Keratinocyte (primary cell): ENCODE results near the gene OTOF. TPM values are rescaled to one million over a fixed set of nuclear protein-coding genes. Genes with fewer than 3 reads are reported as not detected.

Experiments
- DNase-seq: peaks from one replicate; pipeline ENCODE4 v3.0.0-alpha.2; 2011; ENCODE audit warnings: low read depth, missing footprints, low spot score
- FAIRE-seq: peaks from 2 replicates; lab custom pipeline; 2011; peaks lifted over from hg19 to GRCh38; lab: Jason Lieb, UNC
- H2AFZ ChIP-seq: 2 replicates; pipeline ENCODE4 v1.6.0; 2012; ENCODE audit warnings: low read length, control low read depth, inconsistent platforms; ENCODE audit not compliant: control insufficient read depth
- H3K27ac ChIP-seq: 2 replicates; pipeline ENCODE4 v1.5.1; 2011; ENCODE audit warnings: low read length; ENCODE audit not compliant: control insufficient read depth, insufficient read depth
- H3K27me3 ChIP-seq: 3 replicates; pipeline ENCODE4 v1.6.0; 2011; ENCODE audit warnings: low read length; ENCODE audit not compliant: control insufficient read depth, insufficient read depth; ENCODE audit errors: extremely low read depth
- H3K36me3 ChIP-seq, 2 experiments: 2 replicates in 1 of 2; 3 replicates in 1 of 2; pipeline ENCODE4 v1.5.1; 2011; ENCODE audit warnings: low read length in 2 of 2, mild to moderate bottlenecking in 1 of 2; ENCODE audit not compliant: control insufficient read depth in 2 of 2, insufficient read depth in 2 of 2; ENCODE audit errors: extremely low read depth in 1 of 2
- H3K4me1 ChIP-seq: 3 replicates; pipeline ENCODE4 v1.5.1; 2011; ENCODE audit warnings: low read length; ENCODE audit not compliant: control insufficient read depth, insufficient read depth; ENCODE audit errors: extremely low read depth
- H3K4me2 ChIP-seq: 3 replicates; pipeline ENCODE4 v1.6.0; 2011; ENCODE audit warnings: low read depth, low read length; ENCODE audit not compliant: control insufficient read depth, insufficient read depth; ENCODE audit errors: extremely low read depth
- H3K4me3 ChIP-seq, 3 experiments: fragments of 200-600 bp in 1 of 3; sonication (generic) in 1 of 3; 2 replicates in 2 of 3; 3 replicates in 1 of 3; pipeline ENCODE4 v1.5.1; 2011 to 2016; ENCODE audit warnings: low read length in 3 of 3, mild to moderate bottlenecking in 3 of 3, control low read depth in 2 of 3, inconsistent platforms in 1 of 3, low read depth in 1 of 3, mixed read lengths in 1 of 3, mixed run types in 1 of 3, moderate library complexity in 1 of 3; ENCODE audit not compliant: control insufficient read depth in 2 of 3, insufficient read depth in 2 of 3; ENCODE audit errors: extremely low read depth in 1 of 3
- H3K79me2 ChIP-seq: 2 replicates; pipeline ENCODE4 v1.6.0; 2012; ENCODE audit warnings: low read length; ENCODE audit not compliant: control insufficient read depth, insufficient read depth
- H3K9ac ChIP-seq: 3 replicates; pipeline ENCODE4 v1.6.0; 2011; ENCODE audit warnings: low read length; ENCODE audit not compliant: control insufficient read depth, insufficient read depth; ENCODE audit errors: extremely low read depth
- H3K9me1 ChIP-seq: 3 replicates; pipeline ENCODE4 v1.6.0; 2011; ENCODE audit warnings: low read length; ENCODE audit not compliant: control insufficient read depth, insufficient read depth; ENCODE audit errors: extremely low read depth
- H3K9me3 ChIP-seq: 2 replicates; pipeline ENCODE4 v1.5.1; 2012; ENCODE audit warnings: low read depth, low read length; ENCODE audit not compliant: control insufficient read depth
- H4K20me1 ChIP-seq: 3 replicates; pipeline ENCODE4 v1.6.0; 2011; ENCODE audit warnings: low read length; ENCODE audit not compliant: control insufficient read depth, insufficient read depth; ENCODE audit errors: extremely low read depth
- CTCF ChIP-seq, 3 experiments: IDR thresholded peaks in 1 of 3; conservative IDR thresholded peaks in 1 of 3; optimal IDR thresholded peaks in 1 of 3; 2 replicates in 2 of 3; 3 replicates in 1 of 3; pipeline versions ENCODE3 to v1.5.1; 2011; ENCODE audit warnings: low read length in 3 of 3, mild to moderate bottlenecking in 3 of 3, moderate library complexity in 2 of 3, control low read depth in 1 of 3, inconsistent platforms in 1 of 3; ENCODE audit not compliant: insufficient read depth in 2 of 3; ENCODE audit errors: extremely low read depth in 1 of 3
- EZH2 ChIP-seq: IDR thresholded peaks from one replicate; pipeline ENCODE4 v1.6.1; 2012; ENCODE audit warnings: inconsistent platforms, mild to moderate bottlenecking, low read length, moderate library complexity
- dilution Hi-C: fragments of 300-500 bp; cut with MboI; formaldehyde crosslinking; loops from one replicate; pipeline ENCODE4 v1.7.0; 2020; ENCODE audit warnings: low sequenced_read_pairs; ENCODE audit not compliant: extremely low pct_ligation_motif_present
- polyA plus RNA-seq, 5 experiments: library from polyadenylated mRNA; depleted of rRNA in 3 of 5; stranded (reverse) in 3 of 5; stranded (forward) in 1 of 5; unstranded in 1 of 5; fragments of >200 nt; gene quantifications; 1 replicate in 1 of 5; 2 replicates in 3 of 5; 3 replicates in 1 of 5; pipeline versions ENCODE4 v1.2.1 to v1.2.3, GENCODE V29; 2011 to 2012; ENCODE audit warnings: missing spikeins in 2 of 5, low read depth in 1 of 5, low replicate concordance in 1 of 5

The OTOF gene
- polyA plus RNA-seq, 1 donor (not counting 4 experiments of a cell fraction or from before 2014, with no cell fraction given): not detected

GRCh38 chr2:26513261-26513660 lies 35.3 kb upstream of the OTOF start:
- dilution Hi-C loops: no loop called here

DNA sequence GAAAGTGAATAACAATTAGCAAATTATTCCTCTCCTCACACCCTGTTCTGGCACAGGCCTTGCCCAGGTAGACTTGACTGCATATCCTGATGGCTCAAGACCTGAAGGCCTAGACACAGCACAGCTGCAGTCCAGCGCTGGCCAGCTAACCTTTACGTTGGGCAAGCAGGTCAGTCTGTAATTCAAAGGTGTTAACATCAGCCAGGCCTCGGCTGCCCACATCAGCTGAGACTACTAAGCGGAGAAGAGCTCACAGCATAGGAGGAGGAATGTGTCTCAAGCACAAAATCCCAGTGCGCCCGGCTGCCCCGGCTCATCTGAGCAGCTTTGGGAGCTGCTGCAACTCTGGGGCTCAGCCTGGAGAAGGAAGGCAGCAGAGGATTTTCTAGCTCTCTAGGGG lies 33.5 kb upstream of the OTOF start:
- Histone ChIP-seq H3K27ac (no peak overlapping the region), H4K20me1 (no peaks in the 10 kb centered on the region), H3K9me1 (no peaks in the 10 kb centered on the region), H3K27me3 (peaks cover 8% of the 10 kb centered on the region), H3K4me1 (no peaks in the 10 kb centered on the region), H3K4me3 (no peak overlapping the region), H3K36me3 (no peaks in the 10 kb centered on the region), H3K4me2 (no peak overlapping the region), H3K9me3 (no peaks in the 10 kb centered on the region), H3K79me2 (no peaks in the 10 kb centered on the region), H2AFZ (no peak overlapping the region), H3K9ac (no peak overlapping the region)
- TF ChIP-seq EZH2 (no peak), CTCF (optimal IDR thresholded peaks at IDR 0.05 in 1 of 3, IDR thresholded peaks at IDR 0.05 in 1 of 3, conservative IDR thresholded peaks at IDR 0.05 in 1 of 3; ENCODE audit: extremely low read depth in 1 of 3, insufficient read depth in 2 of 3, low read length in 3 of 3) (no peak)
- FAIRE-seq (no peak), DNase-seq (no peak)
- dilution Hi-C loops: no loop called here

More at GRCh38 chr2:26513261-26513660, 35.3 kb upstream of the OTOF start:
- no peak overlapping the region for H3K27ac ChIP-seq
- H3K27me3 ChIP-seq: peaks cover 8% of the 10 kb centered on the region
- H3K79me2 ChIP-seq: no peaks in the 10 kb centered on the region
- no peak for TF ChIP-seq EZH2
- TF ChIP-seq CTCF (optimal IDR thresholded peaks at IDR 0.05 in 1 of 3, IDR thresholded peaks at IDR 0.05 in 1 of 3, conservative IDR thresholded peaks at IDR 0.05 in 1 of 3; ENCODE audit: extremely low read depth in 1 of 3, insufficient read depth in 2 of 3, low read length in 3 of 3): no peak
- H3K4me1 ChIP-seq: no peaks in the 10 kb centered on the region
- DNase-seq (no peak), FAIRE-seq (no peak)
- H3K9me1 ChIP-seq: no peaks in the 10 kb centered on the region
- no peaks in the 10 kb centered on the region for H3K36me3 ChIP-seq
- H3K9ac ChIP-seq: no peak overlapping the region
- H3K4me3 ChIP-seq: no peak overlapping the region
- H3K9me3 ChIP-seq: no peaks in the 10 kb centered on the region
- no peak overlapping the region for H2AFZ ChIP-seq
- H4K20me1 ChIP-seq: no peaks in the 10 kb centered on the region
- no peak overlapping the region for H3K4me2 ChIP-seq
